T-helper 2 cell (primary cell): Measurements from ENCODE around the gene PROSER3.
"Not testable (repeated sequence)": the region's sequence is repeated elsewhere in the genome, so short reads cannot be mapped to it uniquely, and the experiment has no call there.

Source experiments
- DNase-seq, 5 experiments: peaks; one replicate each; pipeline versions ENCODE4 v3.0.0 to v3.0.0-alpha.2; 2012 to 2022

PROSER3 gene

DNA sequence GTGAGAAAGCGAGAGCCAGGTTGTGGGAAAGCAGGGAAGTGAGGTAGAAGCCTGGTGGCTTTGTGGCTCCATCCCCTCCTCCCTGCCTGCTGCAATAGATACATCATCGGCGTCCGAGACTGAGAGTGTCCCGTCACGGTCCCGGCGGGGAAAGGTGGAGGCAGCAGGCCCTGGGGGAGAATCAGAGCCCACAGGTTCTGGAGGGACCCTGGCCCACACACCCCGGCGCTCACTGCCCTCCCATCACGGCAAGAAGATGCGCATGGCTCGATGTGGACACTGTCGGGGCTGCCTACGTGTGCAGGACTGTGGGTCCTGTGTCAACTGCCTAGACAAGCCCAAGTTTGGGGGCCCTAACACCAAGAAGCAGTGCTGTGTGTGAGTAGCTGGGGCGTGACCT lies 35.1 kb upstream of the PROSER3 start:
- no peak for DNase-seq

DNA sequence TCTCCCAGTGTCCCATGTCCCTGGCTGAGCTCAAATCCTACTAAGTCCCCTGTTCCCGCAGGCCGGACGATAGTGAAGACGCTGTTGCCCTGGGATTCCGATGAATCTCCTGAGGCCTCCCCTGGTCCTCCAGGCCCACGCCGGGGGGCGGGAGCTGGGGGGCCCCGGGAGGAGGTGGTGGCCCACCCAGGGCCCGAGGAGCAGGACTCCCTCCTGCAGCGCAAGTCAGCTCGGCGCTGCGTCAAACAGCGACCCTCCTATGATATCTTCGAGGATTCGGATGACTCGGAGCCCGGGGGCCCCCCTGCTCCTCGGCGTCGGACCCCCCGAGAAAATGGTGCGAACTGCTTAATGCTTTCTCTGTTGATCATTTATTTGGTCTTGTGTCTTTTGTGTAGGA lies 34.3 kb upstream of the PROSER3 start:
- no peak for DNase-seq

DNA sequence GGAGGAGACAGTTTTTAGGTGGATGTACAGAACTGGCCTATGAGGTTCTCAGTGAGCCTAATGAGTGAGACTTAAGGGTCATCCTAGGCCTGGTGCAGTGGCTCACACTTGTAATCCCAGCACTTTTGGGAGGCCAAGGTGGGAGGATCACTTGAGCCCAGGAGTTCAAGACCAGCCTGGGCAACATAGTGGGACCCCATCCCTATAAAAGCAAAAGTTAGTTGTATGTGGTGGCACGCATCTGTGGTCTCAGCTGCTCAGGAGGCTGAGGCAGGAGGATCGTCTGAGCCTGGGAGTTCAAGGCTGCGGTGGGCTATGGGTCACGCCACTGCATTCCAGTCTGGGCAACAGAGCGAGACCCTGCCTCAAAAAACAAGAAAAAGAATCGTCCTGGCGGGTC lies 33.8 kb upstream of the PROSER3 start:
- not testable (repeated sequence) for DNase-seq

DNA sequence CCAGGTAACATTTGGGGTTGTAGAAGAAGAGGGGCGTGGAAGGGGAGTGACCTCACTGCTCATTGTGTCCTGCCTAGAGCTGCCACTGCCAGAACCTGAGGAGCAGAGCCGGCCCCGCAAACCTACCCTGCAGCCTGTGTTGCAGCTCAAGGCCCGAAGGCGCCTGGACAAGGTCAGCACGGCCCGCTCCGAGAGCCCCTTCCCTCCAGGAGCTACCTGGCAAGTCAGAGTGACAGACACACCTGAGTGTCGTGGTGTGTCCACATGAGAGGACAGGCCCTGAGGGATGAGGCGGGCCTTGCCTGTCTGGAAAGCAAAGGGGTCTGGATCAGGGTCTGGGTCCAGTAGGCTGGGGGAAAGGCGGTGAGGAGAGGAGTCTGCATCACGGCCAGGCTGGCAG lies 33.4 kb upstream of the PROSER3 start:
- no peak for DNase-seq

DNA sequence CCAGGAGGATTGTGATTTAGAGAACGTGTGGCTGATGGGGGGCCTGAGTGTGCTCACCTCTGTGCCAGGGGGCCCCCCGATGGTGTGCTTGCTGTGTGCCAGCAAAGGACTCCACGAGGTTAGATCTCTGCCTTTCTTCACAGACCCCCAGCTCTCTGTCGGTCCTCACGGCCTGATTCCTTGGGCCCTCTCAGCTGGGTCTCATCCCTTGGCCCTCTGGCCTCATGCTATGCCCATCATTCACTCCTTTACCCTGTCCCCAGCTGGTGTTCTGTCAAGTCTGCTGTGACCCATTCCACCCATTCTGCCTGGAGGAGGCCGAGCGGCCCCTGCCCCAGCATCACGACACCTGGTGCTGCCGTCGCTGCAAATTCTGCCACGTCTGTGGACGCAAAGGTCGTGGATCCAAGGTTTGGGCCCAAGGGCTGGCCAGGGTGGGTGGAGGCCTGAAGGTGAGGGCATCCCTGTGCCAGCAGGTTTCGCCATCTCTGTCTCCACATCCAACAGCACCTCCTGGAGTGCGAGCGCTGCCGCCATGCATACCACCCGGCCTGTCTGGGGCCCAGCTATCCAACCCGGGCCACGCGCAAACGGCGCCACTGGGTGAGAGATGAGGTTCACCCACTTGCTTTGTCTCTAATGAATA lies 32.6 kb upstream of the PROSER3 start:
- no peak for DNase-seq

DNA sequence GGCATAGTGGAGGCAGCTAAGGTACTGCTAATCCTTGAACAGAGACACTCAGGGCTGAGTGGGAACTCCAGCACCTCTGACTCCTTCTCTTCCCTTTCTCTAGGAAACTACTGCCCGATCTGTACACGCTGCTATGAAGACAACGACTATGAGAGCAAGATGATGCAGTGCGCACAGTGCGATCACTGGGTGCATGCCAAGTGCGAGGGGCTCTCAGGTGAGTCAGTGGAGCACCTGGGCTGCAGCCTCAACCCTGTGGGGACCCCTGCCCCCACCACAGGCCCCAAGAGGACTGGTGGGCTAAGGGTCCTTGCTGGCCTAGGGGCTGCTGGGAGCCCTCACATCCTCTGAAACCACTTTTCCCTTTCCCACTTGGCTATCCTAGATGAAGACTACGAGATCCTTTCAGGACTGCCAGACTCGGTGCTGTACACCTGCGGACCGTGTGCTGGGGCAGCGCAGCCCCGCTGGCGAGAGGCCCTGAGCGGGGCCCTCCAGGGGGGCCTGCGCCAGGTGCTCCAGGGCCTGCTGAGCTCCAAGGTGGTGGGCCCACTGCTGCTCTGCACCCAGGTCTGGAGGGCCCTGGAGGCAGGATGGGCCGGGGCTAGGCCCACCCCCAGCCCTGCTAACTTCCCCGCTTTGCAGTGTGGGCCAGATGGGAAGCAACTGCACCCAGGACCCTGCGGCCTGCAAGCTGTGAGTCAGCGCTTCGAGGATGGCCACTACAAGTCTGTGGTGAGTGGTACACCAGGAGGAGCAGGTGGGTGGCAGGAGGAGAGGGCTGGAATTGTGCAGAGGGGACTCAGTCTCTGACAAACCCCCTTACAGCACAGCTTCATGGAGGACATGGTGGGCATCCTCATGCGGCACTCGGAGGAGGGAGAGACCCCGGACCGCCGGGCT lies 30.7 kb upstream of the PROSER3 start:
- DNase-seq = no peak

DNA sequence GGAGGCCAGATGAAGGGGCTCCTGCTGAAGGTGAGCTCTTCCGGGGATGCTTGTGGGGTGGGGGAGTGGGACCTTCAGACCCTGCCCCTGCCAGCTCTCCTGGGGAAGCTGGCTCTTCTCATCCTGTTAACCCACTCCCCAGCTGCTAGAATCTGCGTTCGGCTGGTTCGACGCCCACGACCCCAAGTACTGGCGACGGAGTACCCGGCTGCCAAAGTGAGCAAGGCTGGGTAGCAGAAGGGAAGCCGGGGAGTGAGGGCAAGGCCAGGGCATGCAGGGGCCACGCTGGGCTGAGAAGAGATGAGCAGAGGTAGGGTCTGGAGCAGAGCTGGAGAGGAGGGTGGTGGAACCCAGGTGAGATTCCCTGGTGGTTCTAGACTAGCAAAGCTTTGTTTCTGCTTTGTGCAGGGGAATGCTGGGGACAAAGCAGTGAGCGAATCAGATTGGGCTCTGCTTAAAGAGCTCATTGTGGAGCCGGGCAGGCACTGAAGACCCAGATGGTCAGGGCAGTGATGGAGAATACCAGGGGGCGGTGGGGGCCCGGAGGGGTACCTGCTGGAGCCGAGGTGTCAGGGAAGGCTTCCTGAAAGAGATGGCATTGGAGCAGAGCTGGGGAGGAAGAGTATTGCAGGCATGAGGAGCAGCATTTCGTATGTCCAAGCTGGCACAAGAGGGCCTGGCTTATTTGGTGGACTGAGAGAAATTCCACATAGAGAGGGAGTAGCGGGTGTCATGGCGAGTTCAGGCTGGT lies 29.8 kb upstream of the PROSER3 start:
- DNase-seq = no peak

DNA sequence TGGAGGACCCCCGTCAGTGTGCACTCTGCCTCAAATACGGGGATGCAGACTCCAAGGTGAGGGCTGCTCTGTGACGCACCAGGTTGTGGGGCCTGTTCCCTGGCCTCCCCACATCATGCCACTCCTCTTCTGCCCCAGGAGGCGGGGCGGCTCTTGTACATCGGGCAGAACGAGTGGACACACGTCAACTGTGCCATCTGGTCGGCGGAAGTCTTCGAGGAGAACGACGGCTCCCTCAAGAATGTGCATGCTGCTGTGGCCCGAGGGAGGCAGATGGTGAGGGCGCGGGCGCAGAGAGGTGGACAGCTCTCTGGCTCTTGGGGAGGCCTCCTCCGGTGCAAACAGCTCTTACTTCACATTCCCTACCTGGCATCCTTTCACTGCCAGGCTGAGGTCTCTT lies 29.0 kb upstream of the PROSER3 start:
- DNase-seq = no peak

DNA sequence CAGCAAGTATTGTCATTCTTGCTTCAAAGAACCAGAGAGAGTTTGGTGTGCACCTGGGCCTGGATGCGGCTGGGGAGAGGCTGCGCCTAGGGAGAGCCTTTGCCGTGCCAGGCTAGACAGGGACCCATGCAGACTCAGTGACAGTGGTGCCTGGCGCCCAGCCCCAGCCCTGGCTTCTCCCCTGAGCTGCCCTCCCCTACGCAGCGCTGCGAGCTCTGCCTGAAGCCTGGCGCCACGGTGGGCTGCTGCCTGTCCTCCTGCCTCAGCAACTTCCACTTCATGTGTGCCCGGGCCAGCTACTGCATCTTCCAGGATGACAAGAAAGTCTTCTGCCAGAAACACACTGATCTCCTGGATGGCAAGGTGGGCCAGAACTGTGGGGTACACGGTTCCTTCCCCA lies 28.2 kb upstream of the PROSER3 start:
- DNase-seq = no peak

DNA sequence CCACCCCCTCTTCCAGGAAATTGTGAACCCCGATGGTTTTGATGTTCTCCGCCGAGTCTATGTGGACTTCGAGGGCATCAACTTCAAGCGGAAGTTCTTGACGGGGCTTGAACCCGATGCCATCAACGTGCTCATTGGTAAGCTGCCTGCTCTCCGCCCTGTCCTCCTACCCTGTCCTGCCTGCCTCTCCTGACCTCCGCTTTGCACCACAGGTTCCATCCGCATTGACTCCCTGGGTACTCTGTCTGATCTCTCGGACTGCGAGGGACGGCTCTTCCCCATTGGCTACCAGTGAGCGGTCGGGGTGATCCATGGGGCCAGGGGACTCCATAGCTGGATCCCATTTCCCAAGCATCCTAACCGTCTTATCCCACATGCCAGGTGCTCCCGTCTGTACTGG lies 27.6 kb upstream of the PROSER3 start:
- no peak for DNase-seq

DNA sequence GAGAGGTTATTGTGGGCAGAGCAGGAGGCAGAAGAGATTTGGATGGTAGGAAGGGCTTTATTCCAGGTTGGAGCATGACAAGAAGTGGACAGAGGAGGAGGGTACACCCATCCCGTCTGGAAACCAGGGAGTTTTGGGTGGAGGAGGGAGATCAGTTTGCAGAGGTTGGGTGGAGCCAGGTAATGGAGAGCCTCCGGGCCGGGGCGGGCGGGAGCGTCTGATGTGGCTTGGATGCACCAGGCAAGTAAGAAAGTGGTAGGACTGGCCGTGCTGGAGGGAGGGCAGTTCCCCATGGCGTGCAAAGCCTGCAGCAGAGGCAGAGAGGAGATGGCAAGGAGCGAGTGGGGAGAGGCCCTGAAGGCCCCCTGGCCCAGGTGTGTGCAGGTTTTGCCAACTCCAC lies 26.6 kb upstream of the PROSER3 start:
- no peak for DNase-seq

DNA sequence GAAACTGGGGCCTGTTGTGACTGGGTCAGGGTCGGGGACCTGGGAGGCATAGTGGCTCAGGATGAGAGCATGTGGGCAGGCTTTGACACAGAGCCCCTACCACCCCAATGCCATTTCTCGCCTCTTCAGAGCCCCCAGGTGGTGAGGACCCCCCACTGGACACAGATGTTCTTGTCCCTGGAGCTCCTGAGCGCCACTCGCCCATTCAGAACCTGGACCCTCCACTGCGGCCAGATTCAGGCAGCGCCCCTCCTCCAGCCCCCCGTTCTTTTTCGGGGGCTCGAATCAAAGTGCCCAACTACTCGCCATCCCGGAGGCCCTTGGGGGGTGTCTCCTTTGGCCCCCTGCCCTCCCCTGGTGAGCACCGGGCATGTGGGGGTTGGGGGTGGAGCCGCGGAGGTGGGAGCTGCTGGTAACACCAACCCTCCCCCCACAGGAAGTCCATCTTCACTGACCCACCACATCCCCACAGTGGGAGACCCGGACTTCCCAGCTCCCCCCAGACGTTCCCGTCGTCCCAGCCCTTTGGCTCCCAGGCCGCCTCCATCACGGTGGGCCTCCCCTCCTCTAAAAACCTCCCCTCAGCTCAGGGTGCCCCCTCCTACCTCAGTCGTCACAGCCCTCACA lies 26.1 kb upstream of the PROSER3 start:
- no peak for DNase-seq

DNA sequence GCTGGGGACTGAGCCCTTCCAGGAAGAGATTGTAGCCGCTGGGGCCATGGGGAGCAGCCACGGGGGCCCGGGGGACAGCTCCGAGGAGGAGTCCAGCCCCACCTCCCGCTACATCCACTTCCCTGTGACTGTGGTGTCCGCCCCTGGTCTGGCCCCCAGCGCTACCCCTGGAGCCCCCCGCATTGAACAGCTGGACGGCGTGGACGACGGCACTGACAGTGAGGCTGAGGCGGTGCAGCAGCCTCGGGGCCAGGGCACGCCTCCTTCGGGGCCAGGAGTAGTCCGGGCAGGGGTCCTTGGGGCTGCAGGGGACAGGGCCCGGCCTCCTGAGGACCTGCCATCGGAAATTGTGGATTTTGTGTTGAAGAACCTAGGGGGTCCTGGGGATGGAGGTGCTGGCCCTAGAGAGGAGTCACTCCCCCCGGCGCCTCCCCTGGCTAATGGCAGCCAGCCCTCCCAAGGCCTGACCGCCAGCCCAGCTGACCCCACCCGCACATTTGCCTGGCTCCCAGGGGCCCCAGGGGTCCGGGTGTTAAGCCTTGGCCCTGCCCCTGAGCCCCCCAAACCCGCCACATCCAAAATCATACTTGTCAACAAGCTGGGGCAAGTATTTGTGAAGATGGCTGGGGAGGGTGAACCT lies 25.3 kb upstream of the PROSER3 start:
- no peak for DNase-seq

DNA sequence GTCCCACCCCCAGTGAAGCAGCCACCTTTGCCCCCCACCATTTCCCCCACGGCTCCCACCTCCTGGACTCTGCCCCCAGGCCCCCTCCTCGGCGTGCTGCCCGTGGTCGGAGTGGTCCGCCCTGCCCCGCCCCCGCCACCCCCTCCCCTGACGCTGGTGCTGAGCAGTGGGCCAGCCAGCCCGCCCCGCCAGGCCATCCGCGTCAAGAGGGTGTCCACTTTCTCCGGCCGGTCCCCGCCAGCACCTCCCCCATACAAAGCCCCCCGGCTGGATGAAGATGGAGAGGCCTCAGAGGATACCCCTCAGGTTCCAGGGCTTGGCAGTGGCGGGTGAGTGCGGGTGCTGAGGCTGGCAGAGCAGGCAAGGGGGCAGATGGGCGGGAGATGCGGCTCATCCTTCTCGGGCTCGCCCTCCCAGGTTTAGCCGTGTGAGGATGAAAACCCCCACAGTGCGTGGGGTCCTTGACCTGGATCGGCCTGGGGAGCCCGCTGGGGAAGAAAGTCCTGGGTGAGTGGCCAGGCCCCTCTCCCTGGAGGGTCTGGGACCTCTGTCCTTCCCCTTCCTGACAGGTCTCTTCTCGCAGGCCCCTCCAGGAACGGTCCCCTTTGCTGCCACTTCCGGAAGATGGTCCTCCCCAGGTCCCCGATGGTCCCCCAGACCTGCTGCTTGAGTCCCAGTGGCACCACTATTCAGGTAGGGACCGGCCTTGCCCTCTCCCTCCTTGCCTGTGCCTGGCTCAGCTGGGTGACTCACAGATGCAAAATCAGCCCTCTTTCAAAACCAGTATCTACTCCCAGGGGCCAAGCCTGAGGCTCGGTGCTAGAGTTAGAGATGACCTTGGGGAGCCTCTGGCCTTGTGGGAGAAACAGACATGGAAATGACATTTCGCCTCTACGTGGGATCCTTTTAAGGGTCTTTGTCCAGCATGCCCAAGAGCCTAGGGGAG lies 24.5 kb upstream of the PROSER3 start:
- no peak for DNase-seq

DNA sequence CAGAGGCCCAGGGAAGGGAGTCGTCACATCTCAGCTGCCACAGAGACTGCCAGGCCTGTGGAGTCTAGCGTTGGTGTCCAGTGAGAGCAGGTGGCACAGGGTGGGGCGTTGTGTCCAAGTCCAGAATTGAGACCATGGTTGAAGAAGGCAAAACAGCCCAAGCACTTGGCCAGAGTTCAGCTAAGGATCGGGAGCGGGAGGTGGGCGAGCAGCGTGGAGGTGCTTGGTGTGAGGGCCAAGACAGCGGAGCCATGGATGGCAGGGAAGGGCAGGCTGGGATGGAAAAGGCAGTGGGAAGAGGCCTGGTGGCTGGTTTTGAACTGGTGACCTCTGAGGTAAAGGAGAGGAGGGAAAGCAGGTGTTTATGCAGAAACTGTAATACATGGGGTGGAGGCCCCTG lies 23.7 kb upstream of the PROSER3 start:
- DNase-seq = no peak

DNA sequence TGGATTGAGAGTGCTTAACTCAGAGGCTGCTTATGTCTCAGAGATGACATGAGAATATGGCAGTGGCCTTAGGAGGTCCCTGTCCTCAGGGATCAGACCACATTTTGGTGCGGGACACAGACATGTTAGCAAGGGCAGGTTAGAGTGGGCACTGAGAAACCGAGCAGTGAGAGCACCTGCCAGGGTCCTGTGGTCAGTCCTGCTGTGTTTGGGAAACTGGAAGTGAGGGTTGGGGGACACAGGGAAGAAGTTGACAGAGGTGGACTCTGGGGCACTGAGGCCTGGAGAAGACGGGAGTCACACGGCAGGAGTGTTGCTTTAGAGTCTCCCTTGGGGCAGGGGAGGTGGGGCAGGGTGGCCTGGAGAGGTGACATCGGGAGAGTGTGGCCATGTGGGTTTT lies 23.1 kb upstream of the PROSER3 start:
- DNase-seq = no peak

DNA sequence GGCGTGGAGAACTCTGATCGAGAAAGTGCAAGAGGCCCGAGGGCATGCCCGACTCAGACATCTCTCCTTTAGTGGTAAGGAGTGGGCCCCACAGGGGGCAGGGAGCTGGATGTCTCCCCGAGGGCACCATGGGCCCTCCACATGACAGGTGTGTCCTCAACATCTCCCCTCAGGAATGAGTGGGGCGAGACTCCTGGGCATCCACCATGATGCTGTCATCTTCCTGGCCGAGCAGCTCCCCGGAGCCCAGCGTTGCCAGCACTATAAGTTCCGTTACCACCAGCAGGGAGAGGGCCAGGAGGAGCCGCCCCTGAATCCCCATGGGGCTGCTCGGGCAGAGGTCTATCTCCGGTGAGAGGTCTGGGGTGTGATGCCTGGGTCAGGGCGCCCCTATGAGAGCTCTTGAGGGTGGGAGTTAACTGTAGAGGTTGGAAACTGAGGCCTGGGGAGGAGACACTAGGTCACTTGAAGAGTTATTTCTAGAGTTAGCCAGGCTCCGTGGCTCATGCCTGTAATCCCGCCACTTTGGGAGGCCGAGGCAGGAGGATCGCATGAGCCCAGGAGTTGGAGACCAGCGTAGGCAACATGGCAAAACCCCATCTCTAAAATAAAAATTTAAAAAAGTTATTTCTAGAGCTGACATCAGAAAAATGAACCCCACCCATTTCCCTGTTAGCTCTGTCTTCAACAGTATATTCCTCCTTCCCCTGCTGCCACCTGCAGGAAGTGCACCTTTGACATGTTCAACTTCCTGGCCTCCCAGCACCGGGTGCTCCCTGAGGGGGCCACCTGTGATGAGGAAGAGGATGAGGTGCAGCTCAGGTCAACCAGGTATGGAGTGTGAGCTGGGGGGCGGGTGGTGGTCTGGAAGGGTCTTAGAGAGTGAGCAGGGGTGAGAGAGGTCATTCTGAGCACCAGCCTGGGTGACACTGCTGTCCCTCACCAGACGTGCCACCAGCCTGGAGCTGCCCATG lies 20.8 kb upstream of the PROSER3 start:
- no peak for DNase-seq

DNA sequence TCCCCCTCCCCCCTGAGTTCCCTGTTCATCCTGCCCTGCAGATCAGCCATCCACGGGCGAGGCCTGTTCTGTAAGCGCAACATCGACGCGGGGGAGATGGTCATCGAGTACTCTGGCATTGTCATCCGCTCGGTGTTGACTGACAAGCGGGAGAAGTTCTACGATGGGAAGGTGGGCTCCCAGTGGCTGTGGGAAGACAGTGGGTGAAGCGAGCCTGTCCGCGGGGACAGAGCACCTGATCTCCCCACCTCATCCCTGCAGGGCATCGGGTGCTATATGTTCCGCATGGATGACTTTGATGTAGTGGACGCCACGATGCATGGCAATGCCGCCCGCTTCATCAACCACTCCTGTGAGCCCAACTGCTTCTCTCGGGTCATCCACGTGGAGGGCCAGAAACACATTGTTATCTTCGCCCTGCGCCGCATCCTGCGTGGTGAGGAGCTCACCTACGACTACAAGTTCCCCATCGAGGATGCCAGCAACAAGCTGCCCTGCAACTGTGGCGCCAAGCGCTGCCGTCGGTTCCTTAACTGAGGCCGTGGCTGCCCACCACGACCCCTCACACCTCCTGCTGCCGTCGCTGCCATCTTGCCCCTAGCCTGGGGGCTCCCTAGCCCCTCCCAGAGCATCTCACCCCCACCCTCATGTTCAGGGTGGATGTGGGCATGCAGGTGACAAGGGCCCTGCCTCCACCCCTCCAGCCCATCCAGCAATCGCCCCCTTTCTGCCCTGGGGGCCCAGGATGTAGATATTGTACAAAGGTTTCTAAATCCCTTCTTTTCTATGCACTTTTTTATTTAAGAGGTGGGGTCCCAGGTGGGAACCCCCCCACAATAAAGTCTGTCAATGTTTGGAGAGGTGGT lies 19.7 kb upstream of the PROSER3 start:
- DNase-seq = no peak

DNA sequence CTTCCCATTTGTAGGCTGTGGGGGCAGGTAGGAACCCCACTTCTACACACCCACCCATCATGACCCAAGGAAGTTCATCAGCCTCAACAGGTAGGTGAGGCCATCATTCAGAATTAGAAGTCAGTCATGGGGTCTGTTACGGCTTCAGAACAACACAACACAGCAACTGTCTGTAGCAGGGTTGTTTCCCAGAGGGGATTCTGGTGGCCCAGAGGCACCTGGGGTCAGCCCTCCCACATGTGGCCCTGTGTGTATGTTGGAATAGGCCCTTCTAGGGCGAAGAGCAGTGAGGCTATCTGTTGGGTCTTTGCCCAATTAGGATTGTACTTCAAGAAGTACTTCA lies 19.1 kb upstream of the PROSER3 start:
- DNase-seq = no peak
